Smooth muscle cell of the pulmonary artery (primary cell): Measurements from ENCODE around the gene PAPPA. TPM values are rescaled to one million over a fixed set of nuclear protein-coding genes. Genes with fewer than 3 reads are reported as not detected.

Experiments
- total RNA-seq: library from RNA; depleted of rRNA; stranded (reverse); fragments of >200 nt; gene quantifications from 2 replicates; pipeline ENCODE4 v1.2.3, GENCODE V29; 2014

The PAPPA gene
- total RNA-seq = 144 and 201 TPM in 2 replicates

GRCh38 chr9:116153765-116154333, at the start of gene PAPPA:
Gene PAPPA (plus strand): TSS chr9:116153791. CDS start chr9:116154173, 382 bp downstream.

